GM19239 (cell line): Measurements from ENCODE around the gene PRDM16.
"Not testable (repeated sequence)": the region's sequence is repeated elsewhere in the genome, so short reads cannot be mapped to it uniquely, and the experiment has no call there.

ENCODE experiments used
- DNase-seq: peaks from one replicate; pipeline ENCODE4 v3.0.0; 2011; ENCODE audit warnings: low spot score; ENCODE audit not compliant: insufficient read length
- FAIRE-seq: peaks from 2 replicates; lab custom pipeline; 2011; peaks lifted over from hg19 to GRCh38; lab: Jason Lieb, UNC

Gene PRDM16

GRCh38 chr1:3151456-3151855 is 82.5 kb downstream of the PRDM16 start:
- DNase-seq (no peak), FAIRE-seq (no peak)

GRCh38 chr1:3152143-3152542 is 83.1 kb downstream of the PRDM16 start:
- no peak for DNase-seq
- no peak for FAIRE-seq

GRCh38 chr1:3153197-3153596 is 84.2 kb downstream of the PRDM16 start:
- FAIRE-seq (no peak), DNase-seq (no peak)

- FAIRE-seq: no peak
- DNase-seq: no peak
These were observed 85.1 kb downstream of the PRDM16 start for GRCh38 chr1:3153902-3154795.

- DNase-seq: no peak
- no peak for FAIRE-seq
These were observed 86.3 kb downstream of the PRDM16 start for GRCh38 chr1:3155056-3155925.

- FAIRE-seq (no peak), DNase-seq (no peak)
These were observed 86.9 kb downstream of the PRDM16 start for GRCh38 chr1:3155926-3156220.

- DNase-seq: no peak
- no peak for FAIRE-seq
These were observed 87.9 kb downstream of the PRDM16 start for GRCh38 chr1:3156936-3157335.

GRCh38 chr1:3158347-3158746 is 89.3 kb downstream of the PRDM16 start:
- no peak for FAIRE-seq
- no peak for DNase-seq

GRCh38 chr1:3159121-3159520 is 90.1 kb downstream of the PRDM16 start:
- FAIRE-seq: no peak
- no peak for DNase-seq

- DNase-seq (no peak), FAIRE-seq (no peak)
These were observed 91.0 kb downstream of the PRDM16 start for GRCh38 chr1:3159996-3160395.

GRCh38 chr1:3160647-3161145 is 91.7 kb downstream of the PRDM16 start:
- FAIRE-seq (no peak), DNase-seq (no peak)

- no peak for FAIRE-seq
These were observed 92.3 kb downstream of the PRDM16 start for GRCh38 chr1:3161176-3161840.

GRCh38 chr1:3162322-3162882 is 93.4 kb downstream of the PRDM16 start:
- no peak for DNase-seq
- FAIRE-seq: no peak

More at GRCh38 chr1:3161176-3161840, 92.3 kb downstream of the PRDM16 start:
- no peak for DNase-seq

GRCh38 chr1:3163356-3163755 is 94.4 kb downstream of the PRDM16 start:
- DNase-seq (no peak), FAIRE-seq (no peak)

GRCh38 chr1:3164671-3165070 is 95.7 kb downstream of the PRDM16 start:
- no peak for FAIRE-seq

GRCh38 chr1:3165189-3165588 is 96.2 kb downstream of the PRDM16 start:
- DNase-seq, FAIRE-seq: not testable (repeated sequence)

More at GRCh38 chr1:3164671-3165070, 95.7 kb downstream of the PRDM16 start:
- no peak for DNase-seq

GRCh38 chr1:3166206-3166918 is 97.4 kb downstream of the PRDM16 start:
- no peak for DNase-seq
- FAIRE-seq: no peak

GRCh38 chr1:3167255-3167654 is 98.3 kb downstream of the PRDM16 start:
- FAIRE-seq (no peak), DNase-seq (no peak)

- FAIRE-seq (no peak), DNase-seq (no peak)
These were observed 99.7 kb downstream of the PRDM16 start for GRCh38 chr1:3168678-3169077.
